GM18526 (cell line): ENCODE results near the gene C1QL3.

Experiments used
- POLR2A ChIP-seq: IDR thresholded peaks from 3 replicates; pipeline ENCODE4 v1.6.1; 2011; ENCODE audit not compliant: insufficient read length; ENCODE audit errors: extremely low read depth

Gene C1QL3

GRCh38 chr10:16521311-16522016, at the start of gene C1QL3:
Gene C1QL3, minus strand, starts transcription at chr10:16521879. Its CDS starts 814 bp downstream, at chr10:16521065.
- no peak for TF ChIP-seq POLR2A

GRCh38 chr10:16570731-16571130, 49.1 kb upstream of the C1QL3 start:
- no peak for TF ChIP-seq POLR2A

- TF ChIP-seq POLR2A: no peak
Measured at GRCh38 chr10:16566202-16566805, 44.6 kb upstream of the C1QL3 start.

DNA sequence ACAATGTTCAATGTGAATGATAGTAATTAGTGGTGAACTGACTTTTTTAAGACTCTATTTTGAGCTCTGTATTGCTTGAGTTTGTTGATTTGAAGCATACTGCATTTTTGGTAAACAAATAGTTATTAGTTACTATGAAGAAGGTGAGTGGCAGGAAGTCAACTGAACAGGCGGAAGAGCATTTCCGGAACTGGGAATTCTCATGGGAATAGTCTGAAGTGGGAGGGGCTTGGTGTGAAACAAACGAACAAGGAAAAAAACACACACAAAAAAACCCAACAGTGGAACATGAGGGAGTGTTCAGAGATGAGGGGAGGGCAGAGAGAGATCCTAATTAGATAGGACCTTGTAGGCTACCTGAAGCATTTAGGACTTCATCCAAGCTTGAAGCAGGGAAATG, 43.9 kb upstream of the C1QL3 start:
- no peak for TF ChIP-seq POLR2A

DNA sequence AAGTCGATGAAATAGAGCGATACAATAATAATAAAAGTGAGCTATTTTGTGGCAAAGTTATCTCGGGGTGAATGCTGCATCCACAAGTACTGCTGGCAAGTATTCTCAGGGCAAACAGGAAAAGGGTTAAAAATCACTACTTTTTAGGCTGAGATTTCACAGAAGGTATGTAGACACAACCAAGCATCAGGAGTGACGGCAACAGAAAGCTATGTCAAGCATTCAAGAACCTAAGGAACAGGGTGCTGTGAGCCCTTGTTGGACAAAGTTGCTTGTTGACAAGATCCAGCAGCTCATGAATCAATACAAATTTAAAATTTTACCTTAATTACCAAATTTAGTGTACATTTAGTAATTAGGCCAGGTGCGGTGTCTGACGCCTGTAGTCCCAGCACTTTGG, 41.2 kb upstream of the C1QL3 start:
- no peak for TF ChIP-seq POLR2A

DNA sequence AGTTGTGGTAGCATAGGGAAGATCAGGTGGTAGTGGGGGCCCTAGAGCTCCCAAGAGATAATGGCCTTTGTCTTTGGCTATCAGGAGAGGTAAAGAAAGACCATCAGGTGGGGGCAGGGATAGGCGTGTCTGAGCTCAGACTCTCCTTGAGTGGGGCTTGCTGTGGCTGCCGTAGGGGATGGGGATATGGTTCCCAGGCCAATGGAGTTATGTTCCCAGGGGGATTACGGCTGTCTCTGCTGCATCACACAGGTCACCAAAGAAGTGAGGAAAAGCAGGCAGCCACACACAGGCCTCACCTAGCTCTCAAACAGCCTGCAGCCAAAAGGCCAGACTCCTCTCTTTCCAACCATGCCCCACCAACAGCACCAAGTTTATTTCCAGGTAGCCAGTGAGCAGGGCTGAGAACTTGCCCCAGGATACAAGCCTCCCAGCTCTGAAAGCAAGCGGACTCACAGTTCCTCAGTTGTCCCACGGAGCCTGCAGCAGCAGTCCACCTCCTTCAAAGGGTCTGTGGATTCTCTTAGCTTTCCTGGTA, 37.6 kb upstream of the C1QL3 start:
- no peak for TF ChIP-seq POLR2A

GRCh38 chr10:16547973-16548372, 26.3 kb upstream of the C1QL3 start:
- TF ChIP-seq POLR2A: no peak

GRCh38 chr10:16545116-16545736, 23.5 kb upstream of the C1QL3 start:
- TF ChIP-seq POLR2A: no peak

GRCh38 chr10:16544591-16544990, 22.9 kb upstream of the C1QL3 start:
- no peak for TF ChIP-seq POLR2A

- TF ChIP-seq POLR2A: no peak
Measured at GRCh38 chr10:16544099-16544498, 22.4 kb upstream of the C1QL3 start.

GRCh38 chr10:16536155-16536554, 14.5 kb upstream of the C1QL3 start:
- TF ChIP-seq POLR2A: no peak

DNA sequence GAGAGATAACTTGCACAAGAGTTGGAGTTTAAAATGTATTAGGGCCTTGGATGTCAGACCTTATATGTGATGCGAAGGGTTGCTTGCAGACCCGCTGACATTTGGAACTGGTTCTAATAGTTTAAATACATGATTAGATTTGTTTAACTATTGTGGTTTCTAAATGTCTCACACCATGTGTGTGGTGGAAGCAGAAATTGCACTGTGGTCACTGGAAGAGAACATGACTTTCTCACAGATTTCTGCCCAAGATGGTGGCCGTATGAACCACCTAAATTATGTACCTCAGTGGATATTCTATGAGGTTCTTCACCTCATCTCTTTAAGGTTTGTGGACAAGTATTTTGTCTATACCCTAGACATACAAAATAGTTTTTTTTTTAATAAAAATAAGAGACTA, 8.2 kb upstream of the C1QL3 start:
- TF ChIP-seq POLR2A: no peak

DNA sequence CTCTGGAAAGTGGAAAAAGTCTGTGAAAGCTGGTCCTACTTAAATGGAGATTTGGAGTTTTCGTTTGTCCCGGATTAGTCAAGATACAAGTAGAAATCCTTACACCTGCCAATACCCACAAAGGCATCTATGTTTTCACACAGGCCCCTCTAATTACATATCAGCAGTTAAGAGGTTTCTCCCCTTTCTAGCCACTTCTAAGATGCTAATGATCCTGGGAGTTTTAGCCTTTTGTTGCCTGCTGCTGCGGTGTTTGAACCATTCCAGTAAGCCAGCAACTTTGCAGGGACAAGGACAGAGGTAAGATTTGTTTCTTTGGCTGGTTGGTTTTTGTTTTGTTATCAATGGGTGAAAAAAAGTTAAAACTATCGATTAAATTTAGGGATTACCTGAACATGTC, 5.8 kb upstream of the C1QL3 start:
- no peak for TF ChIP-seq POLR2A

- TF ChIP-seq POLR2A: no peak
Measured at GRCh38 chr10:16520900-16521299, 779 bp downstream of the C1QL3 start.

DNA sequence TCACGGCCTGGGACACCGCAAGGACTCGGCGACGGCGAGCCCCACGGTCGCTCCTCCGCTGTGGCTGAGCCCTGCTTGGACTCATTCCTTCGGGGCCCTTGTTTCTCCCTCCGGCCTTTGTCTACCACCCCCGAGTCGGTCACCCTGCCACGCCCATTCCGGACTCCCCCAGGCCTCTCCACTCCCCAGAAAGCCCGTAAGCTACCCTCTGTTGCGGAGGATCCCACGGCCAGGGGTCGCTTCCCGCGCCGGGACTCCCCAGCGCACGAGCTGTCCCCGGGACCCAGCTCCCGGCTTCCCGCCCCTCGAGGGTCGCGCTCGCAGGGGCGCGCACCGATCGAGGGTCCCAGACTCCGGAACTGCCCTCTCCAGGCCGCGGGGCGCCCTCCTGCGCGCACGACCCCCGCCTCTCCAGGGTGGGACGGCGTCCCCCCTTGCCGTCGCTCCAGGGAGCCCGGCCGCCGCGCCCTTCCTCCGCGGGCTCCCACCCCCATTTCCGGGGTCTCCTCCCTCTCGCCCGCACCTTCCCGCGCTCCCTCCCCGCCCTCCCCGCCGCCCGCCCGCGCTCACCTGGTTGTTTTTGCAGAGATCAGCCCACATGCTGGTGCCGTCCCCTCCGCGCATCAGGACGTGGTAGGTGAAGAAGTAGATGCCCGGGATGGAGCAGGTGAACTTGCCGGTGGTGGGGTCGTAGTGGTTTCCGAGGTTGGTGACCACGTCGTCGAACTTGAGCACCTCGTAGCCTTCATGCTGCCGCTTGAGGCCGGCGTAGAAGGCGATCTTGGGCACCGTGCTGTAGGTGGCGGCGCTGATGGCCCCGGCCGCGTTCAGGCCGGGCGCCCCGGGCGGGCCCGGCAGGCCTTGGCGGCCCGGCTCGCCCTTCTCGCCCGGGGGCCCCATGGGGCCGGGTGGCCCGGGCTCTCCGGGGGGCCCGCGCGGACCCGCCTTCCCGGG, 1.5 kb downstream of the C1QL3 start:
- no peak for TF ChIP-seq POLR2A
